K562 (cell line): Measurements from ENCODE around the gene TSPAN16. TPM values are rescaled to one million over a fixed set of nuclear protein-coding genes. Genes with fewer than 3 reads are reported as not detected.

Source experiments
- ATAC-seq: fragments of 200-7000 bp; cut with Tn5 transposase; 3 replicates; pipeline ENCODE4 v1.9.1; 2020; ENCODE audit warnings: moderate library complexity
- BruUV-seq: library from RNA; stranded (reverse); fragments of 400-500 nt; replicated peaks from 2 replicates; lab custom pipeline; 2021; lab: Mats Ljungman, UMichigan
- CTCF ChIA-PET: fragments of 300-600 bp; formaldehyde crosslinking; extraction: SDS; loops from one replicate; lab custom pipeline; 2021; ENCODE audit warnings: low intra/inter-chr PET ratio; lab: Yijun Ruan, JAX
- POLR2A ChIA-PET: fragments of 300-600, 350-650 bp; sonication (Branson Sonifier 250); formaldehyde crosslinking; extraction: SDS; loops from one replicate; lab custom pipeline; 2021; ENCODE audit warnings: antibody characterized with exemption, inconsistent platforms; lab: Yijun Ruan, JAX
- DNase-seq, 4 experiments: peaks; one replicate each; pipeline versions ENCODE4 v3.0.0 to v3.0.0-alpha.2; 2011 to 2018; ENCODE audit warnings: low spot score in 3 of 4, mixed read lengths in 3 of 4; ENCODE audit errors: extremely low read depth in 1 of 4
- FAIRE-seq: peaks from 2 replicates; lab custom pipeline; 2011; peaks lifted over from hg19 to GRCh38; lab: Jason Lieb, UNC
- H2AFZ ChIP-seq: 2 replicates; pipeline ENCODE4 v1.6.0; 2011; ENCODE audit warnings: low read depth, low read length, control low read depth, inconsistent platforms
- H3K27ac ChIP-seq: fragments of 200-600 bp; 3 replicates; pipeline ENCODE4 v1.8.0; 2011; ENCODE audit warnings: low read depth, mild to moderate bottlenecking, control low read depth, inconsistent platforms, low read length, moderate library complexity, mixed read lengths; ENCODE audit errors: extremely low read depth
- H3K27me3 ChIP-seq, 2 experiments: fragments of 300-600 bp in 1 of 2; 2 replicates in 1 of 2; 3 replicates in 1 of 2; pipeline versions ENCODE4 v1.6.0 to v1.8.0; 2011; ENCODE audit warnings: inconsistent platforms in 2 of 2, low read length in 2 of 2, mild to moderate bottlenecking in 1 of 2, mixed read lengths in 1 of 2, moderate library complexity in 1 of 2; ENCODE audit not compliant: control insufficient read depth in 2 of 2, insufficient read depth in 2 of 2
- H3K36me3 ChIP-seq: fragments of 300-600 bp; 3 replicates; pipeline ENCODE4 v1.8.0; 2011; ENCODE audit warnings: mild to moderate bottlenecking, low read length, inconsistent platforms; ENCODE audit not compliant: control insufficient read depth, insufficient read depth
- H3K4me1 ChIP-seq, 2 experiments: fragments of 200-600 bp in 1 of 2; replicated peaks in 1 of 2; 2 replicates in 1 of 2; 3 replicates in 1 of 2; pipeline versions ENCODE4 v1.5.1 to v1.8.0; 2011; ENCODE audit warnings: inconsistent platforms in 2 of 2, low read length in 2 of 2, mild to moderate bottlenecking in 1 of 2, mixed read lengths in 1 of 2, moderate library complexity in 1 of 2; ENCODE audit not compliant: control insufficient read depth in 2 of 2, insufficient read depth in 2 of 2
- H3K4me2 ChIP-seq: 2 replicates; pipeline ENCODE4 v1.6.1; 2011; ENCODE audit warnings: low read length, control low read depth, inconsistent platforms, mixed read lengths; ENCODE audit not compliant: insufficient read depth
- H3K4me3 ChIP-seq: fragments of 200-600 bp; sonication (generic), shearing (Covaris generic); 2 replicates; pipeline ENCODE4 v1.5.1; 2016; ENCODE audit warnings: control low read depth, inconsistent platforms
- H3K79me2 ChIP-seq: fragments of 200-600 bp; 3 replicates; pipeline ENCODE4 v1.8.0; 2011; ENCODE audit warnings: low read length, inconsistent platforms; ENCODE audit not compliant: control insufficient read depth, insufficient read depth
- H3K9ac ChIP-seq, 2 experiments: 2 replicates each; pipeline versions ENCODE4 v1.6.0 to v1.6.1; 2011; ENCODE audit warnings: low read depth in 2 of 2, low read length in 2 of 2, control low read depth in 1 of 2, inconsistent platforms in 1 of 2, mild to moderate bottlenecking in 1 of 2, mixed read lengths in 1 of 2; ENCODE audit not compliant: insufficient read depth in 1 of 2
- H3K9me1 ChIP-seq: one replicate; pipeline ENCODE4 v1.6.0; 2011; ENCODE audit warnings: inconsistent platforms, mild to moderate bottlenecking, low read length, moderate library complexity; ENCODE audit not compliant: control insufficient read depth, insufficient read depth
- H3K9me3 ChIP-seq: replicated peaks from 2 replicates; pipeline ENCODE4 v1.5.1; 2011; ENCODE audit warnings: low read depth, low read length, inconsistent platforms; ENCODE audit not compliant: control insufficient read depth, insufficient read depth
- H4K20me1 ChIP-seq: replicated peaks from 2 replicates; pipeline ENCODE4 v1.6.1; 2011; ENCODE audit warnings: low read length, inconsistent platforms, mixed read lengths; ENCODE audit not compliant: control insufficient read depth, insufficient read depth
- CBFB ChIP-seq: sonication (generic); formaldehyde crosslinking; IDR thresholded peaks from 2 replicates; pipeline ENCODE4 v1.4.0; 2020; ENCODE audit warnings: mild to moderate bottlenecking, missing genetic modification reagents
- CBX1 ChIP-seq: sonication (generic); IDR thresholded peaks from 2 replicates; pipeline ENCODE4 v1.6.1; 2016; ENCODE audit warnings: antibody characterized with exemption, low read depth, mild to moderate bottlenecking
- CHD1 ChIP-seq: fragments of 200-600 bp; sonication (generic); IDR thresholded peaks from one replicate; pipeline ENCODE4 v1.6.1; 2012; ENCODE audit warnings: mild to moderate bottlenecking, moderate library complexity, low read length, inconsistent platforms
- ELF4 ChIP-seq: fragments of 450-650 bp; formaldehyde crosslinking; IDR thresholded peaks from 2 replicates; pipeline ENCODE4 v1.4.0; 2022; ENCODE audit warnings: missing genetic modification characterization
- HDAC1 ChIP-seq, 2 experiments: fragments of 450-650 bp; IDR thresholded peaks; 2 replicates each; pipeline ENCODE4 v1.6.1; 2016 to 2017; ENCODE audit warnings: inconsistent platforms in 1 of 2, mild to moderate bottlenecking in 1 of 2, moderate library complexity in 1 of 2
- NBN ChIP-seq: fragments of 450-650 bp; IDR thresholded peaks from 2 replicates; pipeline ENCODE4 v1.6.1; 2016; ENCODE audit warnings: low read depth, mild to moderate bottlenecking
- NFIX ChIP-seq: fragments of 250-450 bp; sonication (Bioruptor Pico); IDR thresholded peaks from 2 replicates; pipeline ENCODE4 v1.4.0; 2020; ENCODE audit warnings: low read depth, mild to moderate bottlenecking, moderate library complexity
- SMAD4 ChIP-seq: fragments of 250-450 bp; sonication (Bioruptor Pico); conservative IDR thresholded peaks from 2 replicates; pipeline ENCODE4 v1.8.0; 2021; ENCODE audit warnings: inconsistent platforms, mild to moderate bottlenecking, moderate library complexity
- WHSC1 ChIP-seq: IDR thresholded peaks from one replicate; pipeline ENCODE4 v1.6.1; 2012; ENCODE audit warnings: low read length, control low read depth, inconsistent platforms
- ZBTB8A ChIP-seq: fragments of 450-650 bp; IDR thresholded peaks from 2 replicates; pipeline ENCODE4 v1.6.1; 2018; ENCODE audit warnings: mild to moderate bottlenecking, moderate library complexity; ENCODE audit not compliant: partially characterized antibody
- WGBS: fragments of 100-300 bp; shearing (Covaris generic); methylation state at CpG from one replicate; pipeline ENCODE4 v1.1.6; 2016; ENCODE audit warnings: low coverage, mixed read lengths; ENCODE audit not compliant: insufficient coverage; ENCODE audit errors: missing lambda C conversion rate; 5-methylcytosine and 5-hydroxymethylcytosine counted together
- in situ Hi-C: fragments of 300-500 bp; cut with MboI; formaldehyde crosslinking; loops from 4 replicates; pipeline ENCODE4 v1.15.0; 2018; ENCODE audit warnings: inconsistent platforms, mixed read lengths
- intact Hi-C: fragments of 100-400 bp; cut with micrococcal nuclease; formaldehyde crosslinking; loops from 2 replicates; pipeline ENCODE4 v1.14.2; 2022
- polyA plus RNA-seq, 8 experiments: library from polyadenylated mRNA; depleted of rRNA in 4 of 8; stranded (reverse) in 5 of 8; unstranded in 3 of 8; fragments of >200 nt; fragmentation: Nextera tagmentation in 2 of 8; fragmentation: Illumina TruSeq in 1 of 8; extraction: Ambion mirVana in 2 of 8; extraction: Trizol in 1 of 8; gene quantifications; 2 replicates each; pipeline versions ENCODE4 v1.2.1 to v1.2.3, GENCODE V29; 2011 to 2014; ENCODE audit warnings: inconsistent platforms in 1 of 8, missing spikeins in 1 of 8
- total RNA-seq, 7 experiments: library from RNA; depleted of rRNA in 6 of 7; stranded (reverse); fragments of >200 nt in 6 of 7; fragmentation: Illumina TruSeq in 2 of 7; extraction: Trizol in 2 of 7; gene quantifications; 2 replicates each; pipeline versions ENCODE4 v1.2.1 to v1.2.3, GENCODE V29; 2011 to 2021; ENCODE audit warnings: low replicate concordance in 1 of 7
- TF ChIP-seq, protein P1 (sequence below): fragments of 450-650 bp; IDR thresholded peaks from 2 replicates; pipeline ENCODE4 v1.6.1; 2016; ENCODE audit warnings: low read depth
- TF ChIP-seq, protein P2 (sequence below): fragments of 450-650 bp; IDR thresholded peaks from 2 replicates; pipeline ENCODE4 v1.6.1; 2016

The TSPAN16 gene
- total and polyA plus RNA-seq, 9 of the 15 experiments (the other 6 are each of a cell fraction or from before 2014, with no cell fraction given) = not detected

DNA sequence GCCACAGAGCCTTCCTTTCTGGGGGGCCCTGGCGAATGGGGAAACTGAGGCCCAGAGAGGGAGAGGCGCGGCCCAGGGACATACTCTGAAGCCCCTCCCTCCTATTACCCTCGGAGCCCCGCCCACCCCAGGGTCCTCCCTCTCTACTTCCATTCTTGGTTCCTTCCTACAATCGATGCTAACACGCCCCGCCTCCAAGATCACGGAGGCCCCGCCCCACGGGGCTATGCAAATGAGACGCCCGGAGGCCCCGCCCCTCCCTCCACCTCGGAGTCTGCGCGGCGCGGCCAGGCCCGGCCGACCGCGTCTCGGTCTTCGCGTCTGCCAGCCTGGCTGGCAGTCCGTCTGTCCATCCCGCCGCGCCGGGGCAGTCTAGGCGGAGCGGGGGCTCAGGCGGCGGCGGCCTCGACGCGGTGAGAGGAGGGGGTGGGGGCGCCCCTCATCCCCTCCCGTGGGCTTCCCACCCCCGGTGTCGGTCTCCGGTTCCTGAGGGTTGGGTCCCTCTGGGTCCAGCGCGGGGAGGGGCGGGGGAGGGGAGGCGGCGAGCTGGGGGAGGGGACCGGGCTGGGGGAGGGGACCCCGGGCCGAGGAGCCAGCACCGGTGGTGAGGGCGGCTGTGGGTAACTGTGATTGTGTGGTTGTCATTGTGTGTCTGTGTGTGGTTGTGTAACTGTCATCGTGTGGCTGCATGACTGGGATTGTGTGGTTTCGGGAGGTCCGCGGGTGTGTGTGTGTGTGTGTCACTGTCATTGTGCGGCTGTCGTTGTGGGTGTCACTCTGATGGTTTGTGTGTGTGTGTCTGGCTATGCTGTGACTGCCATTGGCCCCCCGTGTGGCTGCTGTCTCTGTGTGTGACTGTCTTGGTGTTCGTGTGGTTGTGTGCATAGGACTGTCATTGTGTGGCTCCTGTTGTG is 59.5 kb downstream of the TSPAN16 start, which contains the start of gene PLPPR2:
PLPPR2 (plus strand) TSS at position 273 of the 914 bp plus-strand sequence. CDS start 2,242 bp downstream, outside the sequence.
- DNase-seq (peak; percentile 94 to 96 (median 96)), FAIRE-seq (peak; percentile 89), ATAC-seq (peak; percentile 98)
- Histone ChIP-seq H3K9me3 (no peaks in the 10 kb centered on the region), H2AFZ (peak within 1 kb of the TSS; percentile 87), H3K36me3 (no peaks in the 10 kb centered on the region; the same call in 2 of the 3 replicates), H3K4me3 (peak within 1 kb of the TSS; percentile 57), H3K4me1 (peaks cover 24 to 66% of the 10 kb centered on the region in 2 experiments), H3K9me1 (no peaks in the 10 kb centered on the region), H3K79me2 (peaks cover 6% of the 10 kb centered on the region; the same call in 1 of the 3 replicates), H3K27me3 (no peaks in the 10 kb centered on the region), H3K27ac (peak within 1 kb of the TSS; percentile 46; the same call in 2 of the 3 replicates), H4K20me1 (no peaks in the 10 kb centered on the region), H3K9ac (peak within 1 kb of the TSS; percentile 51 to 91), H3K4me2 (peak within 1 kb of the TSS; percentile 94)
- intact Hi-C loops (no loop called here), in situ Hi-C loops (no loop called here)
- WGBS = 5% methylated on average over 15 of the region's 62 CpGs
- CTCF ChIA-PET = no interaction called here
- BruUV-seq = no TSS peak
- POLR2A ChIA-PET = no interaction called here
- TF ChIP-seq, protein P1, sequence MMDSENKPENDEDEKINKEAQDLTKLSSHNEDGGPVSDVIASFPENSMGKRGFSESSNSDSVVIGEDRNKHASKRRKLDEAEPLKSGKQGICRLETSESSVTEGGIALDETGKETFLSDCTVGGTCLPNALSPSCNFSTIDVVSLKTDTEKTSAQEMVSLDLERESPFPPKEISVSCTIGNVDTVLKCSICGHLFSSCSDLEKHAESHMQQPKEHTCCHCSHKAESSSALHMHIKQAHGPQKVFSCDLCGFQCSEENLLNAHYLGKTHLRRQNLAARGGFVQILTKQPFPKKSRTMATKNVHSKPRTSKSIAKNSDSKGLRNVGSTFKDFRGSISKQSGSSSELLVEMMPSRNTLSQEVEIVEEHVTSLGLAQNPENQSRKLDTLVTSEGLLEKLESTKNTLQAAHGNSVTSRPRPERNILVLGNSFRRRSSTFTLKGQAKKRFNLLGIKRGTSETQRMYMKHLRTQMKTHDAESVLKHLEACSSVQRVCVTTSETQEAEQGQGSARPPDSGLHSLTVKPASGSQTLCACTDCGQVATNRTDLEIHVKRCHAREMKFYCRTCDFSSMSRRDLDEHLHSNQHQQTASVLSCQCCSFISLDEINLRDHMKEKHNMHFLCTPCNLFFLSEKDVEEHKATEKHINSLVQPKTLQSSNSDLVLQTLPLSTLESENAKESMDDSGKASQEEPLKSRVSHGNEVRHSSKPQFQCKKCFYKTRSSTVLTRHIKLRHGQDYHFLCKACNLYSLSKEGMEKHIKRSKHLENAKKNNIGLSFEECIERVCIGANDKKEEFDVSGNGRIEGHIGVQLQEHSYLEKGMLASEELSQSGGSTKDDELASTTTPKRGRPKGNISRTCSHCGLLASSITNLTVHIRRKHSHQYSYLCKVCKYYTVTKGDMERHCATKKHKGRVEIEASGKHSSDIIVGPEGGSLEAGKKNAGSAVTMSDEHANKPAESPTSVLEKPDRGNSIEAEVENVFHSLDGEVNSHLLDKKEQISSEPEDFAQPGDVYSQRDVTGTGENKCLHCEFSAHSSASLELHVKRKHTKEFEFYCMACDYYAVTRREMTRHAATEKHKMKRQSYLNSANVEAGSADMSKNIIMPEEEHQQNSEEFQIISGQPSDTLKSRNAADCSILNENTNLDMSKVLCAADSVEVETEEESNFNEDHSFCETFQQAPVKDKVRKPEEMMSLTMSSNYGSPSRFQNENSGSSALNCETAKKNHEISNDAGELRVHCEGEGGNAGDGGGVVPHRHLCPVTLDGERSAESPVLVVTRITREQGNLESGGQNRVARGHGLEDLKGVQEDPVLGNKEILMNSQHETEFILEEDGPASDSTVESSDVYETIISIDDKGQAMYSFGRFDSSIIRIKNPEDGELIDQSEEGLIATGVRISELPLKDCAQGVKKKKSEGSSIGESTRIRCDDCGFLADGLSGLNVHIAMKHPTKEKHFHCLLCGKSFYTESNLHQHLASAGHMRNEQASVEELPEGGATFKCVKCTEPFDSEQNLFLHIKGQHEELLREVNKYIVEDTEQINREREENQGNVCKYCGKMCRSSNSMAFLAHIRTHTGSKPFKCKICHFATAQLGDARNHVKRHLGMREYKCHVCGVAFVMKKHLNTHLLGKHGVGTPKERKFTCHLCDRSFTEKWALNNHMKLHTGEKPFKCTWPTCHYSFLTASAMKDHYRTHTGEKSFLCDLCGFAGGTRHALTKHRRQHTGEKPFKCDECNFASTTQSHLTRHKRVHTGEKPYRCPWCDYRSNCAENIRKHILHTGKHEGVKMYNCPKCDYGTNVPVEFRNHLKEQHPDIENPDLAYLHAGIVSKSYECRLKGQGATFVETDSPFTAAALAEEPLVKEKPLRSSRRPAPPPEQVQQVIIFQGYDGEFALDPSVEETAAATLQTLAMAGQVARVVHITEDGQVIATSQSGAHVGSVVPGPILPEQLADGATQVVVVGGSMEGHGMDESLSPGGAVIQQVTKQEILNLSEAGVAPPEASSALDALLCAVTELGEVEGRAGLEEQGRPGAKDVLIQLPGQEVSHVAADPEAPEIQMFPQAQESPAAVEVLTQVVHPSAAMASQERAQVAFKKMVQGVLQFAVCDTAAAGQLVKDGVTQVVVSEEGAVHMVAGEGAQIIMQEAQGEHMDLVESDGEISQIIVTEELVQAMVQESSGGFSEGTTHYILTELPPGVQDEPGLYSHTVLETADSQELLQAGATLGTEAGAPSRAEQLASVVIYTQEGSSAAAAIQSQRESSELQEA = peak; percentile 45; the same call in 1 of the 2 replicates
- TF ChIP-seq SMAD4 (peak; percentile 65), HDAC1 (IDR thresholded peaks at IDR 0.05) (peak in 1 of 2 experiments; percentile 69; a peak in 1 of 4 replicates), NBN (peak; percentile 27; the same call in 1 of the 2 replicates), NFIX (no peak), CBFB (CRISPR knock-in tag) (peak; percentile 51; the same call in 1 of the 2 replicates), ZBTB8A (no peak), CHD1 (peak; percentile 59), WHSC1 (no peak), CBX1 (no peak), ELF4 (CRISPR knock-in tag) (0 out of 2 replicates have a peak, but pooled peaks have one; percentile 65)
- TF ChIP-seq, protein P2, sequence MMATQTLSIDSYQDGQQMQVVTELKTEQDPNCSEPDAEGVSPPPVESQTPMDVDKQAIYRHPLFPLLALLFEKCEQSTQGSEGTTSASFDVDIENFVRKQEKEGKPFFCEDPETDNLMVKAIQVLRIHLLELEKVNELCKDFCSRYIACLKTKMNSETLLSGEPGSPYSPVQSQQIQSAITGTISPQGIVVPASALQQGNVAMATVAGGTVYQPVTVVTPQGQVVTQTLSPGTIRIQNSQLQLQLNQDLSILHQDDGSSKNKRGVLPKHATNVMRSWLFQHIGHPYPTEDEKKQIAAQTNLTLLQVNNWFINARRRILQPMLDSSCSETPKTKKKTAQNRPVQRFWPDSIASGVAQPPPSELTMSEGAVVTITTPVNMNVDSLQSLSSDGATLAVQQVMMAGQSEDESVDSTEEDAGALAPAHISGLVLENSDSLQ = peak; percentile 32; the same call in 1 of the 2 replicates
